ENCODE data around the gene LUZP1.

GRCh38 chr1:23066075-23066474 lies 102.6 kb downstream of the LUZP1 start:
- no peak for TF ChIP-seq CTCF (IDR thresholded peaks at IDR 0.05)
- TF ChIP-seq POLR2A (IDR thresholded peaks at IDR 0.05) = no peak

Data from tibial nerve (tissue), 3 donors.